Measurements from ENCODE around the gene SLC24A2.

Gene SLC24A2

DNA sequence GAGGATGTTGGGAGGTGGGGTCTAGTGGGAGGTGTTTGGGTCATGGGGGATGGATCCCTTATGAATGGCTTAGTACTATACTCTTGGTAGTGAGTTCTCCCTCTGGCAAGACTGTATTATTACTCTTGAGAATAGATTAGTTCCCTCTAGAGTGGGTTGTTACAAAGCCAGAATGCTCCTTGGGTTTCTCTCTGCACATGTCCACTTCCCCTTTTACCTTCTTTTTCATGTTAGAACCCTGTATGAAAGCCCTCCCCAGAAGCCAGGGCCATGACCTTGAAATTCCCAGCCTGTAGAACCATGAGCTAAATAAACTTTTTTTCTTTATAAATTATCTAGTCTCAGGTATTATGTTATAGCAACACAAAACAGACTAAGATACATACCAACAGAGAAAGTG lies 31.1 kb downstream of the SLC24A2 start:
- H3K4me3 ChIP-seq (ENCODE audit: low read length) = no peak overlapping the region
- no peaks in the 10 kb centered on the region for H3K36me3 ChIP-seq (ENCODE audit: control insufficient read depth, low read depth, low read length)
- no peaks in the 10 kb centered on the region for H3K9me3 ChIP-seq (ENCODE audit: control insufficient read depth, low read depth, low read length)
- no peaks in the 10 kb centered on the region for H3K27me3 ChIP-seq (ENCODE audit: control insufficient read depth, insufficient read depth, low read length)
- H3K9ac ChIP-seq (ENCODE audit: low read length) = no peak overlapping the region
- no peak overlapping the region for H3K27ac ChIP-seq (ENCODE audit: low read length)
- H3K4me1 ChIP-seq (ENCODE audit: control insufficient read depth, low read depth, low read length) = no peaks in the 10 kb centered on the region

DNA sequence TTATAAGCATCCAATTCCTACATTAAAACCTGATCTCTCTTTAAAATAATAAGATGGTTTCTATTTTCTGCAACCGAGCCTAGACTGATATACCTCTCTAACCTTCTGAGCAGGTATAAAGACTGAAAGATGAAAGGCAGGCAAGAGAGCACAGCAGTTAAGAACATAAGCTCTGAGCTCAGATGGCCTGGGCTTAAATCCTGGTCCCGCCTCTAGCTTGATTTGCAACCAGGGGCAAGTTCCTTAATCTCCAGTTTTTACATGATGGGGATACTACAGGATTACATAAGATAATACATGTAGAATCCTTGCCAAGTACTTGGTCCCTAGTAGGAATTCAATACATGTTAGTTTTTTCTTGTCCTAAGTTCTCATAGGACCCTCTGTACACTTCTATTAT lies 33.9 kb downstream of the SLC24A2 start:
- Histone ChIP-seq H3K27ac (ENCODE audit: low read length) (no peak overlapping the region), H3K36me3 (ENCODE audit: control insufficient read depth, low read depth, low read length) (no peaks in the 10 kb centered on the region), H3K9ac (ENCODE audit: low read length) (no peak overlapping the region), H3K27me3 (ENCODE audit: control insufficient read depth, insufficient read depth, low read length) (no peaks in the 10 kb centered on the region), H3K9me3 (ENCODE audit: control insufficient read depth, low read depth, low read length) (no peaks in the 10 kb centered on the region), H3K4me1 (ENCODE audit: control insufficient read depth, low read depth, low read length) (no peaks in the 10 kb centered on the region), H3K4me3 (ENCODE audit: low read length) (no peak overlapping the region)

GRCh38 chr9:19748278-19749126 lies 40.3 kb downstream of the SLC24A2 start:
- no peaks in the 10 kb centered on the region for H3K9me3 ChIP-seq (ENCODE audit: control insufficient read depth, low read depth, low read length)
- no peaks in the 10 kb centered on the region for H3K27me3 ChIP-seq (ENCODE audit: control insufficient read depth, insufficient read depth, low read length)
- no peaks in the 10 kb centered on the region for H3K36me3 ChIP-seq (ENCODE audit: control insufficient read depth, low read depth, low read length)
- H3K9ac ChIP-seq (ENCODE audit: low read length) = no peak overlapping the region
- H3K4me3 ChIP-seq (ENCODE audit: low read length) = no peak overlapping the region
- H3K4me1 ChIP-seq (ENCODE audit: control insufficient read depth, low read depth, low read length) = peaks cover 7% of the 10 kb centered on the region
- no peak overlapping the region for H3K27ac ChIP-seq (ENCODE audit: low read length)

DNA sequence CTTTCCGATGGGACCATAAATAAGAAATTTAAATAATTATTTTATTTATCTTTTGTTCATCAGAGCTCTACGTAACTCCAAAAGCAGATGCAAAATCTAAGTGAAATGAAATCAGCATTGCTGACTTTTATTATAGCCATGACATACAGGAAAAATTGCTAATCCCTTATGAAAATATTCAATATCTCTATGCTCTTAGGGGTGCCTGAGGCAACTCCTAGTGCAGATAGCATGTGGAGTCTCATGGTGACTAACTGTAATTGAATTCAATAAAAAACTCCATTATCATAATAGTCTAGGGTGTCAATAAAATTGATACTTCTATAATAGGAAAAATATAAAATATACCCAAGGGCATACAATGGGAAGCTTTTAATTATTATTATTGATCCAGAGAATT lies 42.6 kb downstream of the SLC24A2 start:
- Histone ChIP-seq H3K36me3 (ENCODE audit: control insufficient read depth, low read depth, low read length) (no peaks in the 10 kb centered on the region), H3K4me3 (ENCODE audit: low read length) (no peak overlapping the region)

GRCh38 chr9:19741178-19741577 lies 47.7 kb downstream of the SLC24A2 start:
- no peaks in the 10 kb centered on the region for H3K27me3 ChIP-seq (ENCODE audit: control insufficient read depth, insufficient read depth, low read length)
- H3K36me3 ChIP-seq (ENCODE audit: control insufficient read depth, low read depth, low read length) = no peaks in the 10 kb centered on the region
- H3K4me1 ChIP-seq (ENCODE audit: control insufficient read depth, low read depth, low read length) = peaks cover 22% of the 10 kb centered on the region
- no peaks in the 10 kb centered on the region for H3K9me3 ChIP-seq (ENCODE audit: control insufficient read depth, low read depth, low read length)
- H3K4me3 ChIP-seq (ENCODE audit: low read length) = no peak overlapping the region
- H3K9ac ChIP-seq (ENCODE audit: low read length) = no peak overlapping the region
- H3K27ac ChIP-seq (ENCODE audit: low read length) = no peak overlapping the region

More for the DNA sequence above, 42.6 kb downstream of the SLC24A2 start:
- no peaks in the 10 kb centered on the region for H3K27me3 ChIP-seq (ENCODE audit: control insufficient read depth, insufficient read depth, low read length)
- no peaks in the 10 kb centered on the region for H3K9me3 ChIP-seq (ENCODE audit: control insufficient read depth, low read depth, low read length)
- no peak overlapping the region for H3K9ac ChIP-seq (ENCODE audit: low read length)
- H3K27ac ChIP-seq (ENCODE audit: low read length) = no peak overlapping the region
- H3K4me1 ChIP-seq (ENCODE audit: control insufficient read depth, low read depth, low read length) = peaks cover 20% of the 10 kb centered on the region
